ENCODE results near the gene BEAN1.
"Not testable (repeated sequence)": the region's sequence is repeated elsewhere in the genome, so short reads cannot be mapped to it uniquely, and the experiment has no call there.

The BEAN1 gene

DNA sequence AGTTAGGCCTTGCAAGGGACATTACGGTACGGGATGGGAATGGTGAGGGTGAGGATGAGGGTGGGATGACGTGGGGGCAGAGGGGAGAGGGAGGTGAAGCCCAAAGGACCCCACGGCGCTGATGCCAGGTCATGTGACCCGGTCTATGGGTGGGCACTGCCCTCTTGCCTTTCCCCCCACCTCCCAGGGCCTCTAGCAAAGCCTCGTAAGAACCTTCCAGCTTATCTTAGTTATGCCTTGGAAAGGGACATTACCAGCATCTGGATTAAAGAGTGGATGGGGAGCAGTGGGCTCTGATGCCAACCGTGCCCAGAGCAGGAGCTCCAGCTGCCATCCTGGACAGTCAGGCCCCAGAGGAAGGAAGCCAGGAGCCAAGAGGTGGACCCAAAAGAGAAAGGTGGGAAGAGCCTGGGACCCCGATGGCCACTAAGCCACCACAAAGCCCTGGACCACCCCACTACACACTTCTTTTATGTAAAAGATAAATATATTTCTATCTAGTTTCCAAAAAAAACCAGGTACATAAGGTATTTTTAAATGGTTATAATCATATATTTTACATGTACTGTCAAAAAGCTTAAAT, 81.9 kb downstream of the BEAN1 start:
- no peak for DNase-seq (ENCODE audit: low read depth in 2 of 2)

GRCh38 chr16:66509576-66509975, 82.5 kb downstream of the BEAN1 start:
- no peak for DNase-seq (ENCODE audit: low read depth in 2 of 2)

DNA sequence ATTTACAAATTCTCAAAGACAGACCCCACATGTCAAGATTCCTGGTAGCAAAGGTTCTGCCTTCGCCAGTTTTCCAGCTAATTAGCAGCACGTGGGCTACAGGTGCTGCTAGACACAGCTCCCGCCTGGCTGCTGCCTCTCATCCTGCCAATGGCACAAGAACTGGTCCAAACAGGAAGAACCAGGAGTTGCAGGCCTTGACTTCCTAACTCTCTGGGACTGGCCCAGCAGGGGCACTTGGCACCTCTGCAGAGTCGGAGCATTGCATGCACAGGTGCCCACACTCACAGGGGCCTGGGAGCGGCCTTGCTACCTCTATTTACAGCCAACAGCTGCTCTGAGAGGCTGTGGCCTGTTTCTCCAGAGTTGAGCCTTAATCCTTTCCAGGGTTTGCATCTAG, 83.2 kb downstream of the BEAN1 start:
- DNase-seq (ENCODE audit: low read depth in 2 of 2): no peak

GRCh38 chr16:66510711-66511601, 83.9 kb downstream of the BEAN1 start:
- no peak for DNase-seq (ENCODE audit: low read depth in 2 of 2)

DNA sequence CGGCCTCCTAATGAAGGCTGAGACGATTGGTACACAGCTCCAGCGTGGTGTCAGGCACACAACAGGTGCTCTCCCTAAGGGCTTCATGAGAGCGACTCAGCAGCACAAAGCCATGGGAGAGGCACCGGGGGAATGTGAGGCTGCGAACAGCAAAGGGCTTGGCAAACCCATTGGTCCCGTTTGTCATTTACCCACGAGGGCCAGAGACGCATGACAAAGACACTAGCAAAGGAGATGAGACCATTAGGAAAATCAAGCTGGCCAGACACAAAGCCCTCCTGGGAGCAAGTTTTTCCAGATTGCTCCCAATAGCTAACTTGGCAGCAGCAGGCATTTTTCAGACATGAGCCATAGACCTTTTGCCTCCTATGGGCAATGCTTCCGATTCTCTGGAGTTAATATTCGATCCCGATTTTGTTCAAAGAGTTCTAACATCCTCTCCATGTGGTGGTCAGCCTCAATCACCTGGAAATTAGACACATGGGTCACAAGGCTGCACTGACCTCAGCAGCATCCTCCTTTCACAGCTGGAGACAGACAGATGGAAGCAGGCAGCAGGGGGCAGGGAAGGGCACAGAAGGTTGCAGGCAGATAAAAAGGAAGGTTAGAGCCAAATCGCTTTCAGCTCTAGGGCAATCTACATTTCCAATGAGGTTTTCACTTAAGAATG, 84.6 kb downstream of the BEAN1 start:
- DNase-seq (ENCODE audit: low read depth in 2 of 2): no peak

DNA sequence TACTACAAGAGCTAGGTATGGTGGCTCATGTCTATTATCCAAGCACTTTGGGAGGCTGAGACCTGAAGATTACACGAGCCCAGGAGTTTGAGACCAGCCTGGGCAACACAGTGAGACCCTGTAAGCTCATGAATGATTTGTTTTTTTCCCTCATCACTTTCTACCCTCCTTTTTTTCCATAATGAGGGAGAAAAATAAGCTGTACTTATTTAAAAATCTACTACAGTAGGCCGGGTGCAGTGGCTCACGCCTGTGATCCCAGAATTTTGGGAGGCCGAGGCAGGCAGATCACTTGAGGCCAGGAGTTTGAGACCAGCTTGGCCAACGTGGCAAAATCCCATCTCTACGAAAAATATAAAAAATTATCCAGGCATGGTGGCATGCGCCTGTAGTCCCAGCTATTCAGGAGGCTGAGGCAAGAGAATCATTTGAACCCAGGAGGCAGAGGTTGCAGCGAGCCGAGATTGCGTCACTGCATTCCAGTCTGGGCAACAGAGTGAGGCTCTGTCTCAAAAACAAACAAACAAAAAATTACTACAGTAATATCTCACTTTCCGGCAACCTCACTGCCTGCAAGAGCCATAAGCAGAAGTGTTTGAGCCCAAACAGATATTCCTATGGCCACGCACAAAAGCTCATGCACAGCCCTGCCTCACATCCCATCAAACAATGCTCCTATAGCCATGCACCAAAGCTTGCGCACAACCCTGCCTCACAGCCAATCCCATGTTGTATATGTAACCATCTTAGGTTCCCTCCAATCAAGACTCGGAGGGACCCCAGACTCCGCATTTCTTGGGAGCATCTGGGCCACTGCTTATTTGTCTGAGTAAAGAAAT, 85.4 kb downstream of the BEAN1 start:
- DNase-seq (ENCODE audit: low read depth in 2 of 2): no peak

- DNase-seq (ENCODE audit: low read depth in 2 of 2): no peak
These were observed 86.1 kb downstream of the BEAN1 start for GRCh38 chr16:66513111-66513723.

DNA sequence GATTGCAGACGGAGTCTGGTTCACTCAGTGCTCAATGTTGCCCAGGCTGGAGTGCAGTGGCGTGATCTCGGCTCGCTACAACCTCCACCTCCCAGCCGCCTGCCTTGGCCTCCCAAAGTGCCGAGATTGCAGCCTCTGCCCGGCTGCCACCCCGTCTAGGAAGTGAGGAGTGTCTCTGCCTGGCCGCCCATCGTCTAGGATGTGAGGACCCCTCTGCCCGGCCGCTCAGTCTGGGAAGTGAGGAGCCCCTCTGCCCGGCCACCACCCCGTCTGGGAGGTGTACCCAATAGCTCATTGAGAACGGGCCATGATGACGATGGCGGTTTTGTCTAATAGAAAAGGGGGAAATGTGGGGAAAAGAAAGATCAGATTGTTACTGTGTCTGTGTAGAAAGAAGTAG, 87.3 kb downstream of the BEAN1 start:
- not testable (repeated sequence) for DNase-seq (ENCODE audit: low read depth in 2 of 2)

GRCh38 chr16:66514980-66515595, 88.0 kb downstream of the BEAN1 start:
- DNase-seq (ENCODE audit: low read depth in 2 of 2): not testable (repeated sequence)

DNA sequence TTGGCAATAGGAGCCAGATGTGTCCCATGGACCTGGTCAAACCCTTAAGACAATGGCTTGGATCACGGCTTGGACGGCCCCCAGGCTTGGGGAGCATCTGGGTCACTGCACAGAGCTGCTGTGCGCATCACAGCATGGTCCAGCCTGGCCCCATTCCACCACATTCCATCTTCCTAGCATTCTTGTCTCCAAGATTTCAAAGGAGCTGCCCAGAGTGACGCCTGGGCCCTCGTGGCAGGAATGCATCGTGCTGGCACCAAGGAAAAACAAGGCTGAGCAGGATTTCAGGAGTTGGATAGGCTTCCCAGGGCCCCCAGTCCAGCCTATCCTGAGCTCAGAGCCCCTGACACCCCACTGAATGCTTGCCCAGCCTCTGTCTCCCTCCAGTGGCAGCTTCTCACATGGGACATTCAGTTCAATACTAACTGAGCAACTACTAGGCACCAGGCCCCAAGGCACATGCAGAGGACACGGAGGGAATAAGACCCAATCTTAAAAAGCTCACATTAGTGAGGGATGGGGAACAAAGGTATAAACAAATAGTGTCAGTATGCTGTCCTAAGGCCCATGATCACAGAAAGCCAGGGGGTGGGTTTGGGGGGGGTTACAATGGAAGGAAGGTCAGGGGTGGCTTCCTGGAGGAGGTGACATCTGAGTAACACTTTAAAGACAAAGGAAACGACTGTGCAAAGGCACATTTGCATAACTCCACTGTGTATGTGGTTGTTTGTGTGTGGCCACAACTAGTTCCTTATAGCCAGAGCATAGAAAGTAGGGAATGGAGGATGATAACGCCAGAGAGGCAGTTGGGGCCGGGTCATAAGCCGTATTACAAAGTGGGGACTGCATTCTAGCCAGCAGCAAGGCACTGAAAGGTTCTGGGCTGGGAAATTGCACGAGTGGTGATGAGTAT, 88.8 kb downstream of the BEAN1 start:
- no peak for DNase-seq (ENCODE audit: low read depth in 2 of 2)

GRCh38 chr16:66516509-66516807, 89.4 kb downstream of the BEAN1 start:
- no peak for DNase-seq (ENCODE audit: low read depth in 2 of 2)

- DNase-seq (ENCODE audit: low read depth in 2 of 2): peak; percentile 73 to 74
These were observed 89.9 kb downstream of the BEAN1 start for GRCh38 chr16:66516808-66517585.

DNA sequence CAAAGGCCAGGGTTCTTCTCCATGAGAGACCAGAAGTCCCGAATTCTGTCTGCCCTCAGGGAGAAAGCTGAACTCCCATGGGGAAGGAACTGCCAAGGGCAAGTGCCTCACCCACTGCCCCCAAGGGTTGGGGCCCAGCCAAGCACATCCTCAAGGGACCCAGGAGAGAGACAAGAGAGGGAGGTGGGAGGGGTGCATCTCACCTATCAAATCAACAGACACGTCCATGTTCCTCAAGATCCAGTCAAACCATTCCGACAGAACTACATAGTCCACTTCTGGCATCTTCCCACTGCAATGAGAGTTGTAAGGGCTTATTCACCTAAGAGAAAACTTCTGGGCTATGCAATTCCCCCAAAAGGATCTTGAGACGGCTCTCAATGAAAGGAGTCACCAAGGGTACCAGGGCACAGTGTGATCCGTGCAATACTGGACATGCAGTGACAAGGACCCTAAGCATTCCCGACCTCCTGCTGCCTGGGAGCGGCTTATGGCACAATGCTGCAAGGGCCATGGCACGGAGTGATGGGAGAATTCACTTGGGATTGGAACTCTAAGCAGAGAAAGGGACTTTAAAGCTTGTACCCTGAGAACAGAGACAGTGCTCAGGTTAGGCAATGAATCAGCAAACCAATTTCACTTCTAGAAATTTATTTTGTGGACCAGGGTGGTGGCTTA, 90.6 kb downstream of the BEAN1 start:
- DNase-seq (ENCODE audit: low read depth in 2 of 2): no peak

DNA sequence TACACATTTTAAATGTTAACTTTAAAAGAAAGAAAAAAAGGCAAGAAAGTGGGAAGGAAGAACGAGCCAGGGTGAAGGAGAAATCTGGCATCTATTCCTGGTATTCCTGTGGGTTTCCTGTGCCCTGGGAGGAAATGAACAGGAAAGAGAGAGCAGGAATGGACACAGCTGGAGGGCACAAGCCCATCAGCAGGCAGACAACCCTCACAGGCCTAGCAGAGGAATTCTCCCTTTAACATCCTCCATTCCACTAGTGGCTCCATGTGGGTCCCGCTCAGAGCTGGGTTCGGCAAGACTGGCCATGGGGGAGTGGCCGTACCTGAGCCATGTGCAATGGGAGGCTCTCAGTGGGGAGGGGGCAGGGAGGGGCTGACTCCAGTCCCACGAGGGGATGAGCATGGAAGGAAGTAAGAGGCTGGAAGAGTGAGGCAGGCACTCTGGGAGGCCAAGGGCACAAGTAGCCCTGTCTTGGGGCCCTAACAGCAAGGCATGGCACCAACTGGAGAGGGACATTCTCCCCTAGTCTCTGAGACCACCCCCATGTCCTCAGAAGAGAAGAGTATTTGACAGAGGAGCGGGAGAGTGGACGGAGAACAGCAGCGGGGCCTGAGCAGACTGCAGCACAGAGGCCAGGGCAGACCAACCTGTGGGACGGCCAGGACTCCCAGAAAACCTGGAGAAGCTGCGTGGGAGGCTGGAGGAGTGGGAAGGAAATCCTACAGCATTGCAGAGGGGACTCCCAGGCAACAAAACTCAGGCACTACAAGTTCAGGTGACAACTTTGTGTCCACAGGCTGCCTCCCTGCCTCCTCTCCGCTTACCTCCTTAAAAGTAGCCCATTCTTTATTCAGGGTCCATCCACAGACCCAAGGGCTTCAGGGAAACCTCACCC, 92.6 kb downstream of the BEAN1 start:
- no peak for DNase-seq (ENCODE audit: low read depth in 2 of 2)

DNA sequence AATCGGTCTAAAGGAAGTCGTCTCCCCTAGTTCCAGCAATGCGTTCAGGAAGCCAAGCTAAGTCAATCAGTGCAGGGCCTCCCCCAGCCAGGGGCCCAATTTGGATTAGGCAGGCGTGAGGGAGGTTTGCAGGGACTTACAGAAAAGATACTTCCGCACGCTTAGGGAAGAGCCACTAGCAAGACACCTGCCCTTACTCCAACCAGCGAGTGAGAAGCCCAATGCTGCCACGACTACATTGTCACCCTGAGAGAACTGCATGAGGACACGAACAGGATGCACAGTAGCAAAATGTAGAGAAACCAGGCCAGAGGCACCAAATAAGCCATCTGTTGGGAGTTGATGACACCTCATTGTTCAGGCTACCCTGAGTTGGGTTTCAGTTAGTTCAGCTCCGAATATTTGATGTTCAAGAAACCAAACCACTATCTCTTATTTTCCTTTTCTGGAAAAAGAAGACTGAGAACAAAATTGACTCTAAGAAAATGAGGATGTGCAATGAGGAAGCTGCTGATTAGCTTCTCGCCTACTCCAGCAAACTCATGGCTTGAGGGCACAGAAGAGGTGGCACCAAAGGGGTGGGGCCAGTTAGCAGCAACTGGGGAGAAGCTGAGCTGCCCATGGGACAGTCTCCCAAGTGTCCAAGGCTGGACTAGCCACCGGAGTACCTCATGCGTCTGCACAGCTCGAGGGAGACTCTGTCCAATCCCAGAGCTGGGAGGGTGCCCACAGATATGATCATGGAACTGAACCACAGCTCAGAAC, 93.5 kb downstream of the BEAN1 start:
- DNase-seq (ENCODE audit: low read depth in 2 of 2): no peak

GRCh38 chr16:66521252-66521713, 94.2 kb downstream of the BEAN1 start:
- DNase-seq (ENCODE audit: low read depth in 2 of 2): no peak
